ENCODE results near the gene SRPRA.
A peak's percentile ranks its signal among the peaks of the same experiment; 100 is the strongest.

The SRPRA gene

GRCh38 chr11:126303623-126304456, 35.1 kb upstream of the SRPRA start, which contains the start of gene DCPS:
Gene DCPS (plus strand): TSS chr11:126304060. CDS start chr11:126304081, 21 bp downstream.
- peak; percentile 25 for FAIRE-seq
- no peak for TF ChIP-seq CTCF (IDR thresholded peaks at IDR 0.05; ENCODE audit: insufficient read depth, missing control alignments)
- DNase-seq (ENCODE audit: insufficient read length, low spot score) = peak; percentile 94

- TF ChIP-seq CTCF (IDR thresholded peaks at IDR 0.05; ENCODE audit: insufficient read depth, missing control alignments) = no peak
- FAIRE-seq (no peak), DNase-seq (ENCODE audit: insufficient read length, low spot score) (no peak)
These were observed 28.3 kb upstream of the SRPRA start for GRCh38 chr11:126297004-126297403.

GRCh38 chr11:126293726-126294125, 25.0 kb upstream of the SRPRA start:
- DNase-seq (ENCODE audit: insufficient read length, low spot score) (no peak), FAIRE-seq (no peak)
- no peak for TF ChIP-seq CTCF (IDR thresholded peaks at IDR 0.05; ENCODE audit: insufficient read depth, missing control alignments)

- no peak for TF ChIP-seq CTCF (IDR thresholded peaks at IDR 0.05; ENCODE audit: insufficient read depth, missing control alignments)
- FAIRE-seq = no peak
- no peak for DNase-seq (ENCODE audit: insufficient read length, low spot score)
These were observed 22.2 kb upstream of the SRPRA start for GRCh38 chr11:126290887-126291286.

- TF ChIP-seq CTCF (IDR thresholded peaks at IDR 0.05; ENCODE audit: insufficient read depth, missing control alignments) = no peak
- FAIRE-seq (no peak), DNase-seq (ENCODE audit: insufficient read length, low spot score) (no peak)
These were observed 19.5 kb upstream of the SRPRA start for GRCh38 chr11:126288237-126288636.

- TF ChIP-seq CTCF (IDR thresholded peaks at IDR 0.05; ENCODE audit: insufficient read depth, missing control alignments) = no peak
- no peak for DNase-seq (ENCODE audit: insufficient read length, low spot score)
- no peak for FAIRE-seq
These were observed 16.1 kb upstream of the SRPRA start for GRCh38 chr11:126284829-126285228.
